ENCODE measurements around the gene MPPED2. TPM values are rescaled to one million over a fixed set of nuclear protein-coding genes. Genes with fewer than 3 reads are reported as not detected.

Gene MPPED2
- total RNA-seq, 4 donors from 2014 or later, result 0.51 to 19.5 (median 9.3) TPM

- Histone ChIP-seq H3K4me1 (no peaks in the 10 kb centered on the region), H3K4me3 (no peak overlapping the region), H3K27me3 (no peaks in the 10 kb centered on the region), H3K36me3 (no peaks in the 10 kb centered on the region), H3K9me3 (no peaks in the 10 kb centered on the region), H3K27ac (no peak overlapping the region)
- TF ChIP-seq POLR2A (IDR thresholded peaks at IDR 0.05), result no peak
- TF ChIP-seq, protein P1, sequence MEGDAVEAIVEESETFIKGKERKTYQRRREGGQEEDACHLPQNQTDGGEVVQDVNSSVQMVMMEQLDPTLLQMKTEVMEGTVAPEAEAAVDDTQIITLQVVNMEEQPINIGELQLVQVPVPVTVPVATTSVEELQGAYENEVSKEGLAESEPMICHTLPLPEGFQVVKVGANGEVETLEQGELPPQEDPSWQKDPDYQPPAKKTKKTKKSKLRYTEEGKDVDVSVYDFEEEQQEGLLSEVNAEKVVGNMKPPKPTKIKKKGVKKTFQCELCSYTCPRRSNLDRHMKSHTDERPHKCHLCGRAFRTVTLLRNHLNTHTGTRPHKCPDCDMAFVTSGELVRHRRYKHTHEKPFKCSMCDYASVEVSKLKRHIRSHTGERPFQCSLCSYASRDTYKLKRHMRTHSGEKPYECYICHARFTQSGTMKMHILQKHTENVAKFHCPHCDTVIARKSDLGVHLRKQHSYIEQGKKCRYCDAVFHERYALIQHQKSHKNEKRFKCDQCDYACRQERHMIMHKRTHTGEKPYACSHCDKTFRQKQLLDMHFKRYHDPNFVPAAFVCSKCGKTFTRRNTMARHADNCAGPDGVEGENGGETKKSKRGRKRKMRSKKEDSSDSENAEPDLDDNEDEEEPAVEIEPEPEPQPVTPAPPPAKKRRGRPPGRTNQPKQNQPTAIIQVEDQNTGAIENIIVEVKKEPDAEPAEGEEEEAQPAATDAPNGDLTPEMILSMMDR (IDR thresholded peaks at IDR 0.05), result no peak
- no peak for DNase-seq
- intact Hi-C loops (cut with DNase I; ENCODE audit: low total_unique reads), result no loop called here
Observed at GRCh38 chr11:30465623-30466022, 120.5 kb downstream of the MPPED2 start.

DNA sequence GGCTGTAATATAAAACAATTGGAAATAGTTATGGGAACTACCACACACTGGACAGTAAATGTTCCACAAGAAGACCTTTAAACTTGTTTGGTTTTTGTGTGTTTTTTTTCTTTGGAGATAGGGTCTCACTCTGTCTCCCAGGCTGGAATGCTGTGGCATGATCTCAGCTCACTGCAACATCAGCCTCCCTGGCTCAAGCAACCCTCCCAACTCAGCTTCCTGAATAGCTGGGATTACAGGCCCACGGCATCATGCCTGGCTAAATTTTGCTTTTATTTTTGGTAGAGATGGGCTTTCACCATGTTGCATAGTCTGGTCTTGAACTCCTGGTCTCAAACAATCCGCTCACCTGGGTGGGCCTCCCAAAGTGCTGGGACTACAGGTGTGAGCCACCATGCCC, 121.0 kb downstream of the MPPED2 start:
- no peak for DNase-seq
- Histone ChIP-seq H3K27ac (no peak overlapping the region), H3K9me3 (no peaks in the 10 kb centered on the region), H3K4me1 (no peaks in the 10 kb centered on the region), H3K4me3 (no peak overlapping the region), H3K36me3 (no peaks in the 10 kb centered on the region), H3K27me3 (no peaks in the 10 kb centered on the region)
- intact Hi-C loops (cut with DNase I; ENCODE audit: low total_unique reads), result no loop called here
- no peak for TF ChIP-seq POLR2A (IDR thresholded peaks at IDR 0.05)
- TF ChIP-seq, protein P1 (IDR thresholded peaks at IDR 0.05), result no peak

DNA sequence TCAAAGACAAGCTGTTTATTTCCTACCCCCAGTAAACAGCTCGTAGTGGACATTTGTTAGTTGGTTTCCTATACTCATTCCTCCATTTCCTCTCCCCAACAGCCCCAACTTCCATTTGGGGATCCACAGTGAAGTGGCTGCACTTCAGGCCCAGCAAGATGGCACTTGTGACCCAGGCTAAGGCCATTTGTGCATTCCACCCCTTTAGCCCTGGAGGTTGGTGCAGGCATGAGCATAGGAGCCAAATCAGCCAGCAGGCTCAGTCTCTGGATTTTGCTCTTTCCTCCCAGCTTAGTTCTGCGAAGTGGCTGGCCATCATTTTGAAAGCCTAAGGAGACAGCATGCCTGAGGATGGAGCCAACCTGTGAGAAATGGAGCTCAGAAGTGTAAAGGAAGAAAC, 122.9 kb downstream of the MPPED2 start:
- intact Hi-C loops (cut with DNase I; ENCODE audit: low total_unique reads), result no loop called here
- no peaks in the 10 kb centered on the region for H3K36me3 ChIP-seq
- no peaks in the 10 kb centered on the region for H3K27me3 ChIP-seq
- TF ChIP-seq, protein P1 (IDR thresholded peaks at IDR 0.05), result no peak
- no peaks in the 10 kb centered on the region for H3K4me1 ChIP-seq
- no peak for DNase-seq
- no peaks in the 10 kb centered on the region for H3K9me3 ChIP-seq
- H3K27ac ChIP-seq, result no peak overlapping the region
- H3K4me3 ChIP-seq, result no peak overlapping the region

DNA sequence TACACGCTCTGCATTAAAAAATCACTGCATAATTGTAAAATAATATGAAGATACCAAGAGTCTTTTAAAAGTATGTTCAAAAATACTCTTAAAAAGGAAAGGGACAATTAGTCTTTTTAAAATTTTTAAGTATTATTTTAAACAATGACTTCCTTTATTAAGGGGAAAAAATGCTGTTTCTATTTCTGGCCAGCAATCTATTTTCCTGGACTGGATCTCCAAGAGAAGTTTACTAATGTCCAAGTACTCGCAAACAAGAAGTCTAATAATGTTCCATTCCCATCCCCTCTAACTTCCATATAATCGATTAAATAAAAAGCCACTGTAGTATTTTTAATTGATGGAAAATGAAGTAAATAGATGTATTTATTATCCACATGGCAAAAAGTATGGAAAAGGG, 123.7 kb downstream of the MPPED2 start:
- TF ChIP-seq POLR2A (IDR thresholded peaks at IDR 0.05), result no peak
- TF ChIP-seq, protein P1 (IDR thresholded peaks at IDR 0.05), result no peak

DNA sequence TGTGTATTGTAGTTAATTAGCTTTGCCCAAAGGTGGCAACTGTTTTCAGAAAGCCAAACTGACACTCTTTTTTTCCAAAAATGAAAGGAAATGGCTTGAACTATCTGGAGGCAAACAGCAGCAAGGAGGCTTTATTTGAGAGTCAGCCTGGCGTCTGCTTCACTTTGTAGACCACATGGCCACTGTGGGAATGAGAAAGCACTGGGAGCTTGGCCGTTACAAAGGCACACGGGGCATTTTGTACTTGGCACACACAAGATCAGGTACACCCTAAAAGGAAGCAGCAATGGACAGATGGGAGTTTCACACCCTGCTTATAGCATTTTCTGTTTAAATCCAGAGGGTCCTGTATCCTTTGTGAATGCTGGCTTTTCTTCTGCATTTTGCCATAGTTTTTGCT, 126.3 kb downstream of the MPPED2 start:
- H3K9me3 ChIP-seq, result no peaks in the 10 kb centered on the region
- no peaks in the 10 kb centered on the region for H3K27me3 ChIP-seq
- DNase-seq, result no peak
- TF ChIP-seq POLR2A (IDR thresholded peaks at IDR 0.05), result no peak
- TF ChIP-seq, protein P1 (IDR thresholded peaks at IDR 0.05), result no peak
- H3K27ac ChIP-seq, result no peak overlapping the region
- intact Hi-C loops (cut with DNase I; ENCODE audit: low total_unique reads), result no loop called here
- H3K4me3 ChIP-seq, result no peak overlapping the region
- no peaks in the 10 kb centered on the region for H3K4me1 ChIP-seq
- no peaks in the 10 kb centered on the region for H3K36me3 ChIP-seq

More for the DNA sequence above, 123.7 kb downstream of the MPPED2 start:
- Histone ChIP-seq H3K27ac (no peak overlapping the region), H3K4me1 (no peaks in the 10 kb centered on the region), H3K36me3 (no peaks in the 10 kb centered on the region), H3K9me3 (no peaks in the 10 kb centered on the region), H3K27me3 (no peaks in the 10 kb centered on the region), H3K4me3 (no peak overlapping the region)
- DNase-seq, result no peak
- intact Hi-C loops (cut with DNase I; ENCODE audit: low total_unique reads), result no loop called here
